Naive B cell (primary cell): Measurements from ENCODE around the gene KCNA10. TPM values are rescaled to one million over a fixed set of nuclear protein-coding genes. Genes with fewer than 3 reads are reported as not detected.

Experiments used
- ATAC-seq, 2 donors: fragments of 150-1000 bp; cut with Tn5 transposase; 2 replicates each; pipeline ENCODE4 v1.10.0; 2021; ENCODE audit warnings: low read depth in 2 of 2, mild to moderate bottlenecking in 2 of 2, moderate library complexity in 2 of 2
- DNase-seq: peaks from one replicate; pipeline ENCODE4 v3.0.0; 2022
- H3K27ac Mint-ChIP-seq, 6 donors: one replicate each; pipeline ENCODE4 v1.8.0; 2020 to 2022; ENCODE audit warnings: mild to moderate bottlenecking in 6 of 6, mixed read lengths in 6 of 6, moderate library complexity in 5 of 6, inconsistent platforms in 2 of 6
- H3K27me3 Mint-ChIP-seq, 3 donors: one replicate each; pipeline ENCODE4 v1.8.0; 2021 to 2022; ENCODE audit warnings: mixed read lengths in 3 of 3, mild to moderate bottlenecking in 1 of 3
- H3K36me3 Mint-ChIP-seq, 2 donors: one replicate each; pipeline ENCODE4 v1.8.0; 2020 to 2022; ENCODE audit warnings: mixed read lengths in 2 of 2, inconsistent platforms in 1 of 2, mild to moderate bottlenecking in 1 of 2
- H3K4me1 Mint-ChIP-seq, 3 donors: one replicate each; pipeline ENCODE4 v1.8.0; 2020 to 2022; ENCODE audit warnings: mixed read lengths in 3 of 3, inconsistent platforms in 1 of 3, mild to moderate bottlenecking in 1 of 3, moderate library complexity in 1 of 3
- H3K4me3 Mint-ChIP-seq, 8 donors: one replicate each; pipeline ENCODE4 v1.8.0; 2020 to 2022; ENCODE audit warnings: mild to moderate bottlenecking in 8 of 8, mixed read lengths in 8 of 8, moderate library complexity in 8 of 8, inconsistent platforms in 2 of 8
- H3K9me3 Mint-ChIP-seq, 7 donors: one replicate each; pipeline ENCODE4 v1.8.0; 2020 to 2022; ENCODE audit warnings: mixed read lengths in 7 of 7, mild to moderate bottlenecking in 5 of 7, inconsistent platforms in 2 of 7, moderate library complexity in 1 of 7
- polyA plus RNA-seq, 6 donors: library from polyadenylated mRNA; unstranded; fragments of 300-500 nt; fragmentation: Illumina TruSeq; gene quantifications; one replicate each; pipeline ENCODE4 v1.2.3, GENCODE V29; 2021; ENCODE audit warnings: low read depth in 6 of 6

KCNA10 gene
- polyA plus RNA-seq, 6 donors from 2014 or later = not detected

DNA sequence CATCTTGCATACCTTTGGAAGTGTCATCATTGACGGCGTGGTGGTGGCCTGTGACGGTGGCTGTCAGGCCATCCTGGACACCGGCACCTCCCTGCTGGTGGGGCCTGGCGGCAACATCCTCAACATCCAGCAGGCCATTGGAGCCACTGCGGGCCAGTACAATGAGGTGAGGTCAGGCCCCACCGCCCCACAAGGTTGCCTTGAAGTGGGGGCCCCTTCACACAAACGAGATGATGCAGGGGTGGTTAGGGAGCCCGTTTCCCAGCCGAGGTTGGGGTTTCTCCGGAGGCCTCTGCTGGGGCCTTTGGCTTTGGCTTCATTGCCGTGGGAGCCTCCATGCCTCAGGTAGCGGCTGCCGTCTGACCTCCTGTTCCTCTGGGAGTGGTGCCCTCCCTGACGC, 29.6 kb downstream of the KCNA10 start:
- H3K4me3 Mint-ChIP-seq = no peak overlapping the region
- H3K4me1 Mint-ChIP-seq = no peaks in the 10 kb centered on the region
- H3K27ac Mint-ChIP-seq = no peak overlapping the region
- no peak for ATAC-seq
- peaks cover 11 to 35% (median 21%) of the 10 kb centered on the region in 3 donors for H3K27me3 Mint-ChIP-seq
- no peaks in the 10 kb centered on the region for H3K36me3 Mint-ChIP-seq
- H3K9me3 Mint-ChIP-seq = no peaks in the 10 kb centered on the region
- no peak for DNase-seq

DNA sequence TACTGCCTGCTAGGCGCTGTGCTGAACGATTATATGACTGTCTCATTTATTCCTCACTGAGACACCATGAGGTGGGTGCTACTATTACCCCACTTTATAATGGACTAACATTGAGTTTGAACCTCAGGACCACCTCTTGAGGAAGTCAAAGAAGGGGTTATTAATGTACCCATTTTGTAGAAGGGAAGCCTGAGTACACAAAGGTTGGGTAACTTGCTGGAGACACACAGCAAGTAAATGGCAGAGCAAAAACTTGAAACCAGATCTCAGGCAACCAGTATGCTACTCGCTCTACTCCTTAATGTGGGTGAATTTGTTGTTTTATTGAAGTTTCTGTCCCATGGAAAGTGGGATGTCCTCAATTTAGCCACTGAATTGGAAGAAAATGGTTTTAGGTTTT, 30.1 kb downstream of the KCNA10 start:
- Mint-ChIP-seq H3K27ac (peak overlapping the region in 1 of 6 donors; percentile 27), H3K4me3 (no peak overlapping the region), H3K4me1 (no peaks in the 10 kb centered on the region), H3K9me3 (no peaks in the 10 kb centered on the region), H3K36me3 (no peaks in the 10 kb centered on the region), H3K27me3 (peaks cover 11 to 35% (median 24%) of the 10 kb centered on the region in 3 donors)
- DNase-seq (no peak), ATAC-seq (no peak)

DNA sequence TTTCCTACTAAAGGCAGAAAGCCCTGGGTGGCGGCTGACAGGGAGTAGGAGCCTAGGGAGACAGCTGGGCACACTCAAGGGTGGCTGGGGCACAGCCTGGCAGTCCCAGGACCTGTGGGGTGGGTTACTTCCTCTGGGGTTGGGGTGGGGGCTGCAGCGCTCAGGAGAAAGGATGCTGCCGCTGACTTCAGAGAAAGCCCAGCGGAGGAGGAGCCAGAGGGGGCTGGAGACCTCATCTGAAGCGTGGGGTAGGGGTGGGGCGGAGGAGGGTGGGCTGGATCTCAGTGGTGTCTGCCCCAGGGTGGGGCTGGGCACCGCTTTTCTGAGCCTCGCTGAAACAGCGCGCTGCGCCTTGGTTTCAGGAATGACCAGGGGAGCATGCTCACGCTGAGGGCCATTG, 30.8 kb downstream of the KCNA10 start:
- Mint-ChIP-seq H3K36me3 (no peaks in the 10 kb centered on the region), H3K4me3 (no peak overlapping the region), H3K9me3 (no peaks in the 10 kb centered on the region), H3K27me3 (peaks cover 11 to 35% (median 31%) of the 10 kb centered on the region in 3 donors), H3K4me1 (no peaks in the 10 kb centered on the region), H3K27ac (peak overlapping the region in 1 of 6 donors; percentile 5)
- ATAC-seq (no peak), DNase-seq (no peak)

DNA sequence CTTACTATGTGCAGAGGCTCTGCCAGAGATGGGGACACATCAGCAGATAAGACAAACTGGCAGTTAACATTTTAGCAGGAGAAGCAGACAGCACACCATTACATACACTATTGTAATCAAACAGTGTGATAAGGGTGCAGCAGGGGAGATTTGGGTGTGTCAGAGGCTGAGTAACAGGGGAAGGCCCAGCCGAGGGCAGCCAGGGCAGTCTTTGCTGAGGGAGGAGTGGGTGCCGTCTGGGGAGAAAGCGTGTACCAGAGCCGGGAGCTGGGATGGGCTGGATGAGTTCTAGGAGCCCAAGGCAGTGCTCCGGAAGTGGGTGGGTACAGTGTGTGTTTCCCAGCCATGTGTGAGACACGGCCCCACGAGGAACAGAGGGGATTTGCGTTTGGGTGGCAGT, 31.2 kb downstream of the KCNA10 start:
- no peak overlapping the region for H3K4me3 Mint-ChIP-seq
- no peak for ATAC-seq
- H3K27me3 Mint-ChIP-seq = peaks cover 11 to 38% (median 34%) of the 10 kb centered on the region in 3 donors
- H3K9me3 Mint-ChIP-seq = no peaks in the 10 kb centered on the region
- no peak for DNase-seq
- no peaks in the 10 kb centered on the region for H3K36me3 Mint-ChIP-seq
- no peaks in the 10 kb centered on the region for H3K4me1 Mint-ChIP-seq
- H3K27ac Mint-ChIP-seq = peak overlapping the region in 1 of 6 donors; percentile 5

DNA sequence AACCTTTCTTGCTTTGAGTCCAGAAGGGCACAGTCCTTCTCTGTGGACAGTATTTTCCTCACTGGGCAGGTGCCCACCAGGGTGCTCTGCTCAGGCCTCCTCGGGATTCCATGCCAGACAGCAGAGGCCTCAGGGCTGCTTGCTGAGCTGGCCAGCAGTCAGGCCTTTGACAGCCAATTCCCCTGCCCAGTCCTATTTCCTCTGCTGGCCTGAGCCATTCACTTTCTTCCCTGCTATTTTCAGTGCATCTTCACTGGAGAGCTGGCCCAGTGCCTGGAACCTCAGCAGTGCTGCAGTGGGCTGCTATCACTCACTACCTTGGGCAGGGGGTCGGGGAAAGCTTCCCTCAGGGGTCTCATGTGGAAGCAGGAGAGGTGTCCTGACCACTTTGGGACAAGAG, 33.2 kb downstream of the KCNA10 start:
- Mint-ChIP-seq H3K27ac (peak overlapping the region in 1 of 6 donors; percentile 43), H3K36me3 (no peaks in the 10 kb centered on the region), H3K4me1 (no peaks in the 10 kb centered on the region), H3K9me3 (no peaks in the 10 kb centered on the region), H3K27me3 (peaks cover 11 to 51% (median 34%) of the 10 kb centered on the region in 3 donors), H3K4me3 (no peak overlapping the region)
- no peak for ATAC-seq
- DNase-seq = no peak

DNA sequence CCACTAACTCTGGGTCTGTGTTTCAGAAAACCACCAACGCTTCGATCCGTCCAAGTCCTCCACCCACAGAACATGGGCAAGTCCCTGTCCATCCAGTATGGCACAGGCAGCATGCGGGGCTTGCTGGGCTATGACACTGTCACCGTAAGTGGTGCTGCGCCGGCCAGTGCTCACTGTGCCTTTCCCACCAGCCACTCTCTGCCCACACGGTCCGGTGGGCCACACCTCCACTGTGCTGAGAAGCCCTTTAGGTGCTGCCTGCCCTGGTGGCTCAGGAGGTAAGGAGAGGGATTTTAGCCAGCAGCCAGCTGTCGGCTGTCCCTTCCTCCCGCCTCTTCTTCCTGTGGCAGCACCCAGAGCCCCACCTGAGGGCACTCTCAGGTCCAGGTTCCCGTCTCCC, 34.2 kb downstream of the KCNA10 start:
- H3K4me1 Mint-ChIP-seq = no peaks in the 10 kb centered on the region
- no peaks in the 10 kb centered on the region for H3K36me3 Mint-ChIP-seq
- DNase-seq = no peak
- peaks cover 11 to 54% (median 38%) of the 10 kb centered on the region in 3 donors for H3K27me3 Mint-ChIP-seq
- no peak overlapping the region for H3K4me3 Mint-ChIP-seq
- no peak for ATAC-seq
- H3K9me3 Mint-ChIP-seq = no peaks in the 10 kb centered on the region
- peak overlapping the region in 1 of 6 donors; percentile 24 for H3K27ac Mint-ChIP-seq

DNA sequence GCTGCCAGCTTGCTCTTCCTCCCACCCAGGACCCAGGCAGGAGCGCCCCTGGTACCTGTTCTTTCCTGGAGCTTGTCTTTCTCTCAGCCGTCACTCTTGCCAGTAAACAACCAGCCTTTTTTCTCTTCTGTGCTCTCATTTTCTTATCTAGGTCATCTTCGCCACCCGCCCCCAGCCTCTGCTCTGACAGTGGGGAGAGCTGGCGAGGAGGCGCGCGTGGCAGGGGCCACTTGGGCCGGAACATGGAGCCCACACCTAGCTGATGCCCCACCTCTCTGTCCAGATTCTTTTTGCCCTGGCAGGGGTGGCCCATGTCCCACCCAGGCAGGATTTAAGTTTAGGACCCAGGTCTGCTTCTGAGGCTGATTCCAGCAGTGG, 35.7 kb downstream of the KCNA10 start:
- no peak for ATAC-seq
- H3K4me1 Mint-ChIP-seq = no peaks in the 10 kb centered on the region
- DNase-seq = no peak
- no peak overlapping the region for H3K4me3 Mint-ChIP-seq
- peak overlapping the region in 1 of 6 donors; percentile 51 for H3K27ac Mint-ChIP-seq
- H3K36me3 Mint-ChIP-seq = no peaks in the 10 kb centered on the region
- no peaks in the 10 kb centered on the region for H3K9me3 Mint-ChIP-seq
- H3K27me3 Mint-ChIP-seq = peaks cover 11 to 60% (median 45%) of the 10 kb centered on the region in 3 donors

DNA sequence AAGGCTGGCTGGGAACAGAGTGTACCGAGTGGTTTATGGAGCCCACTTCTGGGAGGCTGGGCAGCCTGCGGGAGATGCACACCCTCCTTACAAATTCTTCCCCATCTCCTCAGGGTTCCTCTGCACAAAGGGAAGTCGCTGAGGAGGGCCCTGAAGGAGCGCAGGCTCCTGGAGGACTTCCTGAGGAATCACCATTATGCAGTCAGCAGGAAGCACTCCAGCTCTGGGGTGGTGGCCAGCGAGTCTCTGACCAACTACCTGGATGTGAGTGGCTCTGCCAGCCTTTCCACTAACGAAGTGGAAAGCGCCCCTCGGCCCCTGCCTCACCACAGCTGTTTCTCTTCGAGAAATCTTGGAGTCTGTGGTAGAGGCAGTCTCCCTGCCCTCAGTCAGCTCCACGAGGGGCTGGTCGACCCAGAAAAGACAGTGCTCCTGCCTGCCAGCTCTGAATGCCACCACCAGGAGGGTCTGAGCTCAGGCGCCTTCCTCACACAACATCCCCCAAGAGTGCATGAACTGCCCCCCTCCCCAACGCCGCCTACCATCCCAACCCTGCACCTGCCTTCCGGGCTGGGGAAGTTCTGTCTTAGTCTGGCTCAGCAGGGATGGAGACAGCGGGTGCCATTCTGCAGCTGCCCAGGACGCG, 36.2 kb downstream of the KCNA10 start:
- no peak for DNase-seq
- peaks cover 11 to 59% (median 43%) of the 10 kb centered on the region in 3 donors for H3K27me3 Mint-ChIP-seq
- no peaks in the 10 kb centered on the region for H3K9me3 Mint-ChIP-seq
- ATAC-seq = no peak
- no peaks in the 10 kb centered on the region for H3K4me1 Mint-ChIP-seq
- no peak overlapping the region for H3K4me3 Mint-ChIP-seq
- H3K27ac Mint-ChIP-seq = peak overlapping the region in 1 of 6 donors; percentile 51
- no peaks in the 10 kb centered on the region for H3K36me3 Mint-ChIP-seq

DNA sequence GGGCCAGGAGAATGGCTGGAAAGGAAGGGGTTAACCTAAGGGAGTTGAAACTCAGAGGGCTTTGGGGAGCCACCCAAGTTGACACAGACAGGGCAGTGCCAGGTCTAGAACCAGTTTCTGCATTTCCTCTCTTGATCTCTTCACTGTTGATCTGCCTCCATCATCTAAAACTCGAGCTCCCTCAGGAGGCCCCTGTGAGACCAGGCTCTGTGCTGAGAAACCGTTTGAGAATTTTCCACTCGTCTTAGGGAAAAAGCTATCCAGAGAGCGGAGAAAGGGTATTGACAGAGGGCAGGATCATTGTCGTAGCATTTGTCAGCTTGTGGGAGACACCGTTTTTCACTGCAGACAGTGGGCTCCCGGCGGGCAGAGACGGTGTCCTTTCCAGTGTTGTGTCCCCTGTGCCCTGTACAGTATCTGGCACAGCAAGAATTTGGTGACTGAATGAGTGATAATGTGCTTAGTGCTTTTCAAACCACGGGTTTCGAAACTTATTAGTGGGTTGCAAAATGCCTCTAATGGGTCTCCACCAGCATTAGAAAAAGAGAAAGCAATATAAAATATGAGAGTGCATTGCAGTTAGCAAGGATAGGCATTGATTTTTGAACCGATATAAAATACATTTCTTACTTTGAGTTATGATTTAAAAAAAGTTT, 36.9 kb downstream of the KCNA10 start:
- Mint-ChIP-seq H3K4me3 (no peak overlapping the region), H3K9me3 (no peaks in the 10 kb centered on the region), H3K27me3 (peaks cover 11 to 59% (median 43%) of the 10 kb centered on the region in 3 donors), H3K36me3 (no peaks in the 10 kb centered on the region), H3K27ac (no peak overlapping the region), H3K4me1 (no peaks in the 10 kb centered on the region)
- no peak for ATAC-seq
- DNase-seq = no peak

DNA sequence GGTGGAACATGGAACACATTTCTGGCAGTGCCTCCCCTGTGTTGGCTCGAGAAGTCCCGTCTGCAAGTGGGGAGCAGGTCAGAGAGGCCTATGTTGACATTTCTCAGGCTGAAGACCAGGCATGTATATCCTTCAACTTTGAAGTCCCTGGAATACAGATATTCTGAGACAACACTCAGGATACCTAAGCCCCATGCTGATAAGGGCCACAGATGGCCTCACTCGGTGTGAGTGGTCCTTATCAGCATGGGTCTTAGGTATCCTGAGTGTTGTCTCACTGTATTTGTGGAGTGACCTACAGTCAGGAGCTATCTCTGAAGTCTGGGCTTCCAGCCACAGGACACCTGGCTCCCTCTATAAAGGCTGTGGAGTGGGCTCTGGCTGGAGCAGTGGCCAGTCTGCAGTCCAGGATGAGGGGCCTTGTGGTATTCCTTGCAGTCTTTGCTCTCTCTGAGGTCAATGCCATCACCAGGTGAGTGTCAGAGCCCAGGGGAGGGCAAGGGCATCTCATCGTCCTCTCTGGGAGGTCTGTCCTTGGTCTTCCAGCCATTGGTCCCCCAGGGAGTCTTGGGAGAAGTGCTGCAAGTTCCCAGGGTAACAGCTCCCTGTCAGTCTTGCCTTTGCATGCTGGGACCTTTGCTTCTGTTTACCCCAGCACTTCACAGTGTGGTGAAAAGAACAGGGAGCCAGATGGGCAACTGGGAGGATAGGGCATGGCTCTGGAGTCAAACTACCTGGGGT, 38.4 kb downstream of the KCNA10 start:
- Mint-ChIP-seq H3K4me3 (no peak overlapping the region), H3K4me1 (no peaks in the 10 kb centered on the region), H3K27ac (no peak overlapping the region), H3K36me3 (no peaks in the 10 kb centered on the region), H3K9me3 (no peaks in the 10 kb centered on the region), H3K27me3 (peaks cover 16 to 64% (median 49%) of the 10 kb centered on the region in 3 donors)
- DNase-seq (no peak), ATAC-seq (no peak)

DNA sequence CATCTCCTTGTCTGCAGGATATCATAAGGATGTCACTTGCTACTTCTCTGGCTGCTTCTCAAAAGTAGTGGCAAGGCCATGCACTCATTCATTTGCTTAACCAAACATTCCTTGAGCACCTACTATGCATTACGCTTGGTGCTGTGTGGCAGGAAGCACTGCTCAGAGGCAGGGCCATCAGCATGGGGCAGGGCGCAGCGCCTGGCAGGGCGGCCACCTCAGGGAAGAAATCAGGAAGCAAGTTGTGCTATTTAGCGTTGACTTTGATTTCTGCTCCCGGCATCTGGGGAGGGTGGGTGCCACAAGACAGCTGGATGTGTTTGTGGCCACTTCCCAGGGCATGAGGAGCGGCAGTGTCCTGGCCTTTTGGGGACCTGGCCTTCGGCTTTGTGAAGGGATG, 40.1 kb downstream of the KCNA10 start:
- no peak overlapping the region for H3K27ac Mint-ChIP-seq
- H3K36me3 Mint-ChIP-seq = no peaks in the 10 kb centered on the region
- H3K4me1 Mint-ChIP-seq = no peaks in the 10 kb centered on the region
- peaks cover 15 to 58% (median 49%) of the 10 kb centered on the region in 3 donors for H3K27me3 Mint-ChIP-seq
- DNase-seq (no peak), ATAC-seq (no peak)
- no peaks in the 10 kb centered on the region for H3K9me3 Mint-ChIP-seq
- no peak overlapping the region for H3K4me3 Mint-ChIP-seq

DNA sequence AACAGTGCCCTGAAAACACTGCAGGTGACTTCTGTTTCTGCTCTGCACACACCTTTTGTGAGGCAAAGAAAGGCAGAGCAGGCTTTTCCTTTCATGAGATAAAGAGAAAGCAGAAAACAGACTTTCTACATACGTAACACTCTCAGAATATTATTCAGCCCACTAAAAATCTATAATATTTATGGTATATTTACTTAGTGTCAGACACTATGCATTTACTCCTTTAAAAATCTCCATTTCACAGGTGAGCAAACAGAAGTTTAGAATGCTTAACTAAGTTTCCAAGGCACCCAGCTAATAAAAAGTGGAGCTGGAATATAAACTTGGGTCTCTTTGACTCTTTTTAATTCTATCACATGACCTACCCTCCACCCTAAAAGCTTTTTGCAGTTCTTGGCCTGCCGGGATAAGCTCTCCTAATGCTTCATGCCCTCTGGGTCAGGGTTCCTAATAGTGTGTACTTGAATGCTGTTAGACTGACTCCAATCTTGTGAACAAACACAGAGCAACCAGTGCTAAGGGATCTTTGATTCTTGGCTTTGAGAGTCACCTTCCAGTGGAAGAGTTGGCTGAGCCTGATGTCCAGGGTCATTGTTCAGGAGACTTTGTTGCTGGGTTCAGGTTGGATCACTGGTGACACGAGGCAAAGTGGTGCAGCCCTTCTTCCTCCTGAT, 40.9 kb downstream of the KCNA10 start:
- ATAC-seq = no peak

DNA sequence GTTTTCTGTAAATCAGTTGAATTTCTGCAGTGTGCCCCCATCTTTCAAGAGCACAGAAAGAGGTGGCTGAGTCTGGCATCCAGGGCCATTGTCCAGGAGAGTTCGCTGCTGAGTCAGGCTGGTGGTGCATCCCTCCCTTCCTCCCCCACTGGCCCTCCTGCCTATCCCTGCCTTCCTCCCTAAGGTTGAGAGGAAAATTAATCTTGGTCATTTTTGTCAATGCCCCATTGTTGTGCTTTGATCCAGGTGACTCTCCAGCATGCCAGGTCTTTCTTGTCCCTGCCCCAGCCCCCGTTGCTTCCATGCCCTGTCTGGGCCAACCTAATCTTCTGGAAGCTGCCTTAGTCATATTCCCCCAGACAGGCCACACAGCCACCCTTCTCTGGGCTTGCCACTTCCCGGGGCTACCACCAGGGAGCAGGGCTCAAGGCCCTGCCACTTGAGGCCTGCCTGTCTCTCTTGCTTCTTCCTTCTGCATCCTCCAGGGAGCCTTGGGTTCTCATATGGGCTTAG, 41.5 kb downstream of the KCNA10 start:
- Mint-ChIP-seq H3K4me1 (no peaks in the 10 kb centered on the region), H3K4me3 (no peak overlapping the region), H3K27me3 (peaks cover 26 to 53% (median 51%) of the 10 kb centered on the region in 3 donors), H3K9me3 (no peaks in the 10 kb centered on the region), H3K36me3 (no peaks in the 10 kb centered on the region), H3K27ac (no peak overlapping the region)
- DNase-seq = no peak
- ATAC-seq = no peak

More for the DNA sequence above, 40.9 kb downstream of the KCNA10 start:
- no peak overlapping the region for H3K27ac Mint-ChIP-seq
- H3K4me1 Mint-ChIP-seq = no peaks in the 10 kb centered on the region
- H3K9me3 Mint-ChIP-seq = no peaks in the 10 kb centered on the region
- H3K36me3 Mint-ChIP-seq = no peaks in the 10 kb centered on the region
- no peak overlapping the region for H3K4me3 Mint-ChIP-seq
- no peak for DNase-seq
- peaks cover 21 to 56% (median 49%) of the 10 kb centered on the region in 3 donors for H3K27me3 Mint-ChIP-seq
